ENCODE results near the gene HECW1. TPM values are rescaled to one million over a fixed set of nuclear protein-coding genes. Genes with fewer than 3 reads are reported as not detected.
"Not testable (repeated sequence)": the region's sequence is repeated elsewhere in the genome, so short reads cannot be mapped to it uniquely, and the experiment has no call there.

HECW1 gene
- total RNA-seq, 1 donor from 2014 or later, result 0.15 TPM

DNA sequence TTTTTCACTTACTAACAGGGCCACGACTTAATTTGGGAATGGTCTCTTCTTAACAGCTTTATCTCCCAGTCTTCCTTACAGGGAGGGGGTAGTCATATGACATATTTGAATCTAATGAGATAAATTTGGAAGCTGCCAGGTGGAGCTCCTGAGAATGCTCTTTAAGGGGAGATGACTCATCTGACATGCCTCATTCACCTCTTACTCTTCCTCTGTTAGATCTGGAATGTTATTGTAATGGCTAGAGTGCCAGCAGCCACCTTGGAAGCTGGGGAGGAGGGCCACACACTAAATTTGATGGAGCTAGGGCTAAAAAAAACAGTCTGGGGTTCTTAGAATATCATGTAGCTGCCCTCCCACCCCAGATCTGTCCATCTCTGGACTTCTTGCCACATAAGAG is 22.7 kb downstream of the HECW1 start:
- no peak overlapping the region for H3K27ac Mint-ChIP-seq (ENCODE audit: unreplicated experiment)
- TF ChIP-seq, protein P1, sequence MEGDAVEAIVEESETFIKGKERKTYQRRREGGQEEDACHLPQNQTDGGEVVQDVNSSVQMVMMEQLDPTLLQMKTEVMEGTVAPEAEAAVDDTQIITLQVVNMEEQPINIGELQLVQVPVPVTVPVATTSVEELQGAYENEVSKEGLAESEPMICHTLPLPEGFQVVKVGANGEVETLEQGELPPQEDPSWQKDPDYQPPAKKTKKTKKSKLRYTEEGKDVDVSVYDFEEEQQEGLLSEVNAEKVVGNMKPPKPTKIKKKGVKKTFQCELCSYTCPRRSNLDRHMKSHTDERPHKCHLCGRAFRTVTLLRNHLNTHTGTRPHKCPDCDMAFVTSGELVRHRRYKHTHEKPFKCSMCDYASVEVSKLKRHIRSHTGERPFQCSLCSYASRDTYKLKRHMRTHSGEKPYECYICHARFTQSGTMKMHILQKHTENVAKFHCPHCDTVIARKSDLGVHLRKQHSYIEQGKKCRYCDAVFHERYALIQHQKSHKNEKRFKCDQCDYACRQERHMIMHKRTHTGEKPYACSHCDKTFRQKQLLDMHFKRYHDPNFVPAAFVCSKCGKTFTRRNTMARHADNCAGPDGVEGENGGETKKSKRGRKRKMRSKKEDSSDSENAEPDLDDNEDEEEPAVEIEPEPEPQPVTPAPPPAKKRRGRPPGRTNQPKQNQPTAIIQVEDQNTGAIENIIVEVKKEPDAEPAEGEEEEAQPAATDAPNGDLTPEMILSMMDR (IDR thresholded peaks at IDR 0.05; ENCODE audit: unreplicated experiment), result no peak
- H3K27me3 Mint-ChIP-seq (ENCODE audit: unreplicated experiment), result no peaks in the 10 kb centered on the region
- peaks cover 5% of the 10 kb centered on the region for H3K4me1 Mint-ChIP-seq (ENCODE audit: unreplicated experiment)
- no peak for DNase-seq (ENCODE audit: low spot score)
- peaks cover 3% of the 10 kb centered on the region for H3K36me3 Mint-ChIP-seq (ENCODE audit: low read depth, unreplicated experiment)
- H3K9me3 Mint-ChIP-seq (ENCODE audit: unreplicated experiment), result no peaks in the 10 kb centered on the region
- H3K4me3 Mint-ChIP-seq (ENCODE audit: unreplicated experiment), result no peak overlapping the region

GRCh38 chr7:43136064-43136463 is 23.6 kb downstream of the HECW1 start:
- no peaks in the 10 kb centered on the region for H3K27me3 Mint-ChIP-seq (ENCODE audit: unreplicated experiment)
- peaks cover 5% of the 10 kb centered on the region for H3K4me1 Mint-ChIP-seq (ENCODE audit: unreplicated experiment)
- peaks cover 3% of the 10 kb centered on the region for H3K36me3 Mint-ChIP-seq (ENCODE audit: low read depth, unreplicated experiment)
- TF ChIP-seq, protein P1 (IDR thresholded peaks at IDR 0.05; ENCODE audit: unreplicated experiment), result no peak
- H3K27ac Mint-ChIP-seq (ENCODE audit: unreplicated experiment), result no peak overlapping the region
- no peak overlapping the region for H3K4me3 Mint-ChIP-seq (ENCODE audit: unreplicated experiment)
- no peaks in the 10 kb centered on the region for H3K9me3 Mint-ChIP-seq (ENCODE audit: unreplicated experiment)
- no peak for DNase-seq (ENCODE audit: low spot score)

DNA sequence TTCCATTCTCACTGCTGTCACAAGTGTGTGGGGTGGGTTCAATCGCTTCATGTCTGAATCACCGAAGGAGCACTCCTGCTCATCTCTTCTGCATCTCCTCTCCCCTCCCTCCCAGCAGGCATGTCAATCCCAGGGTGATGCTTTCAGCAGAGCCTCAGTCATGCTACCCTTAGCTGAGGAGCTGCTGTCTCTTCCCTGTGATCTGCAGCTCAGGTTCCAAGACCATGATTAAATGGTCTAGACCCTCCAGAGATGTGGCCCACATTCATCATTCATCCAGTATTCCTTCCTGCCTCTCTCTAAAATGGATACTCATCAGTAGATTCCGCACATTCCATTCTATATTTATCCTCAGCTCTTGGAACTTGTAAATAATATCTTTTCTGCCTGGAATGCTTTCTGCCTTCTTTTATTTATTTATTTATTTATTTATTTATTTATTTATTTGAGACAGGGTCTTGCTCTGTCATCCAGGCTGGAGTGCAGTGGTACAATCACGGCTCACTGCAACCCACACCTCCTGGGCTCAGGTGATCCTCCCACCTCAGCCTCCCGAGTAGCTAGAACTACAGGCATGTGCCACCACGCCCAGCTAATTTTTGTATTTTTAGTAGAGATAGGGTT is 24.8 kb downstream of the HECW1 start:
- not testable (repeated sequence) for H3K36me3 Mint-ChIP-seq (ENCODE audit: low read depth, unreplicated experiment); H3K27ac Mint-ChIP-seq (ENCODE audit: unreplicated experiment); H3K4me1 Mint-ChIP-seq (ENCODE audit: unreplicated experiment); DNase-seq (ENCODE audit: low spot score); H3K9me3 Mint-ChIP-seq (ENCODE audit: unreplicated experiment); H3K27me3 Mint-ChIP-seq (ENCODE audit: unreplicated experiment); H3K4me3 Mint-ChIP-seq (ENCODE audit: unreplicated experiment)

- TF ChIP-seq, protein P1 (IDR thresholded peaks at IDR 0.05; ENCODE audit: unreplicated experiment), result no peak
- DNase-seq (ENCODE audit: low spot score), result no peak
- Mint-ChIP-seq H3K27ac (ENCODE audit: unreplicated experiment) (no peak overlapping the region), H3K4me3 (ENCODE audit: unreplicated experiment) (no peak overlapping the region), H3K9me3 (ENCODE audit: unreplicated experiment) (no peaks in the 10 kb centered on the region), H3K36me3 (ENCODE audit: low read depth, unreplicated experiment) (peaks cover 3% of the 10 kb centered on the region), H3K4me1 (ENCODE audit: unreplicated experiment) (peaks cover 5% of the 10 kb centered on the region), H3K27me3 (ENCODE audit: unreplicated experiment) (no peaks in the 10 kb centered on the region)
These were observed 25.4 kb downstream of the HECW1 start for GRCh38 chr7:43137811-43138210.

DNA sequence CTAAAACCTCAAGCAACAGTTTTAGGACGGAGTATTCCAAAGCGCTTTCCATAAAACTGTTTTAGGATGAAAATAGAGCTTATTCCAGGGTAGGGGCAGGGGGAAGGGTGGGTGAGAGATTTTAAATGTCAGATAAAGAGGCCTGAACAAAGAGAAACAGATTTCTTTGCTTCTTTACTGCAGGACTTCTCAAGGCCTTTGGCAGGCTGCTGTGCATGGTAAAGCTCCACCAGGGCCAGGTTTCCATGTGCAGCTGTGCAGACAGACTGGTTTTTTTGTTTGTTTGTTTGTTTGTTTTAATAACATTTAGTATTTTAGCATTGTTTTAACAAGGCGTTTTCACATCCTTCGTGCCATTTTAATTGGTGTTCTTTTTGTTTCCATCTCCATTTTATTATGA is 26.3 kb downstream of the HECW1 start:
- Mint-ChIP-seq H3K4me3 (ENCODE audit: unreplicated experiment) (no peak overlapping the region), H3K9me3 (ENCODE audit: unreplicated experiment) (no peaks in the 10 kb centered on the region), H3K4me1 (ENCODE audit: unreplicated experiment) (peaks cover 5% of the 10 kb centered on the region), H3K27me3 (ENCODE audit: unreplicated experiment) (no peaks in the 10 kb centered on the region), H3K36me3 (ENCODE audit: low read depth, unreplicated experiment) (peaks cover 3% of the 10 kb centered on the region), H3K27ac (ENCODE audit: unreplicated experiment) (no peak overlapping the region)
- TF ChIP-seq, protein P1 (IDR thresholded peaks at IDR 0.05; ENCODE audit: unreplicated experiment), result no peak
- no peak for DNase-seq (ENCODE audit: low spot score)
